KMS-11 (cell line): ENCODE results near the gene WFIKKN2.

ENCODE experiments used
- H2AFZ ChIP-seq: fragments of 200-600 bp; sonication (generic); 2 replicates; pipeline ENCODE4 v1.6.1; 2016; ENCODE audit warnings: antibody characterized with exemption, mixed run types, low read depth
- H3K27ac ChIP-seq: fragments of 200-600 bp; sonication (generic); 2 replicates; pipeline ENCODE4 v1.6.1; 2016; ENCODE audit warnings: mild to moderate bottlenecking, mixed run types
- H3K27me3 ChIP-seq: fragments of 200-600 bp; sonication (generic); 2 replicates; pipeline ENCODE4 v1.6.1; 2017; ENCODE audit warnings: mild to moderate bottlenecking, low read depth, mixed run types, moderate library complexity; ENCODE audit not compliant: insufficient read depth
- H3K36me3 ChIP-seq: fragments of 200-600 bp; sonication (generic); 2 replicates; pipeline ENCODE4 v1.6.1; 2017; ENCODE audit warnings: mild to moderate bottlenecking, mixed run types; ENCODE audit not compliant: insufficient read depth
- H3K4me1 ChIP-seq: fragments of 200-600 bp; sonication (generic); 2 replicates; pipeline ENCODE4 v1.6.1; 2016; ENCODE audit warnings: mild to moderate bottlenecking, low read depth, mixed run types; ENCODE audit not compliant: poor library complexity, severe bottlenecking
- H3K4me2 ChIP-seq: fragments of 200-600 bp; sonication (generic); 2 replicates; pipeline ENCODE4 v1.7.0; 2016; ENCODE audit warnings: mild to moderate bottlenecking, mixed run types
- H3K4me3 ChIP-seq: fragments of 200-600 bp; sonication (generic); IDR thresholded peaks from 2 replicates; pipeline ENCODE4 v1.6.1; 2017; ENCODE audit warnings: low read depth, low read length, mixed read lengths; ENCODE audit not compliant: insufficient read depth
- H3K79me2 ChIP-seq: fragments of 200-600 bp; sonication (generic); 2 replicates; pipeline ENCODE4 v1.6.1; 2016; ENCODE audit warnings: low read depth, mixed run types; ENCODE audit not compliant: insufficient read depth
- H3K9ac ChIP-seq: fragments of 200-600 bp; sonication (generic); 2 replicates; pipeline ENCODE4 v1.6.1; 2016; ENCODE audit warnings: mild to moderate bottlenecking, mixed run types
- H4K20me1 ChIP-seq: fragments of 200-600 bp; sonication (generic); 2 replicates; pipeline ENCODE4 v1.6.1; 2016; ENCODE audit warnings: mild to moderate bottlenecking, mixed run types; ENCODE audit not compliant: insufficient read depth
- CTCF ChIP-seq: fragments of 200-600 bp; sonication (generic); conservative IDR thresholded peaks from 2 replicates; pipeline ENCODE4 v1.6.1; 2017; ENCODE audit warnings: low read depth, mild to moderate bottlenecking, antibody characterized with exemption, low read length, moderate library complexity, mixed read lengths

The WFIKKN2 gene

GRCh38 chr17:50884439-50885311 is 49.3 kb downstream of the WFIKKN2 start:
- Histone ChIP-seq H4K20me1 (no peaks in the 10 kb centered on the region), H3K4me3 (no peak overlapping the region), H3K79me2 (no peaks in the 10 kb centered on the region), H3K27ac (no peak overlapping the region), H3K27me3 (no peaks in the 10 kb centered on the region), H3K4me2 (no peak overlapping the region), H3K9ac (no peak overlapping the region), H2AFZ (no peak overlapping the region), H3K4me1 (no peaks in the 10 kb centered on the region), H3K36me3 (no peaks in the 10 kb centered on the region)
- no peak for TF ChIP-seq CTCF

GRCh38 chr17:50887705-50888245 is 52.4 kb downstream of the WFIKKN2 start:
- H3K27me3 ChIP-seq, result no peaks in the 10 kb centered on the region
- no peak overlapping the region for H3K4me3 ChIP-seq
- no peak overlapping the region for H3K27ac ChIP-seq
- no peaks in the 10 kb centered on the region for H3K4me1 ChIP-seq
- H4K20me1 ChIP-seq, result no peaks in the 10 kb centered on the region
- no peak overlapping the region for H3K9ac ChIP-seq
- TF ChIP-seq CTCF, result no peak
- no peaks in the 10 kb centered on the region for H3K79me2 ChIP-seq
- H2AFZ ChIP-seq, result no peak overlapping the region
- H3K36me3 ChIP-seq, result no peaks in the 10 kb centered on the region
- H3K4me2 ChIP-seq, result no peak overlapping the region; the same call in 1 of the 2 replicates

GRCh38 chr17:50889528-50890118 is 54.2 kb downstream of the WFIKKN2 start:
- no peak overlapping the region for H3K9ac ChIP-seq
- no peaks in the 10 kb centered on the region for H3K4me1 ChIP-seq
- no peak overlapping the region for H2AFZ ChIP-seq
- no peak overlapping the region for H3K4me3 ChIP-seq
- no peaks in the 10 kb centered on the region for H4K20me1 ChIP-seq
- H3K79me2 ChIP-seq, result no peaks in the 10 kb centered on the region
- H3K4me2 ChIP-seq, result no peak overlapping the region
- no peaks in the 10 kb centered on the region for H3K27me3 ChIP-seq
- no peak overlapping the region for H3K27ac ChIP-seq
- no peak for TF ChIP-seq CTCF
- H3K36me3 ChIP-seq, result no peaks in the 10 kb centered on the region

GRCh38 chr17:50890675-50891516 is 55.5 kb downstream of the WFIKKN2 start:
- Histone ChIP-seq H3K4me1 (no peaks in the 10 kb centered on the region), H3K4me2 (no peak overlapping the region), H3K36me3 (no peaks in the 10 kb centered on the region), H3K27ac (no peak overlapping the region), H3K27me3 (no peaks in the 10 kb centered on the region), H3K4me3 (no peak overlapping the region), H3K79me2 (no peaks in the 10 kb centered on the region), H3K9ac (no peak overlapping the region), H2AFZ (no peak overlapping the region), H4K20me1 (no peaks in the 10 kb centered on the region)
- TF ChIP-seq CTCF, result no peak
